ENCODE results near the gene FGGY.

FGGY gene

DNA sequence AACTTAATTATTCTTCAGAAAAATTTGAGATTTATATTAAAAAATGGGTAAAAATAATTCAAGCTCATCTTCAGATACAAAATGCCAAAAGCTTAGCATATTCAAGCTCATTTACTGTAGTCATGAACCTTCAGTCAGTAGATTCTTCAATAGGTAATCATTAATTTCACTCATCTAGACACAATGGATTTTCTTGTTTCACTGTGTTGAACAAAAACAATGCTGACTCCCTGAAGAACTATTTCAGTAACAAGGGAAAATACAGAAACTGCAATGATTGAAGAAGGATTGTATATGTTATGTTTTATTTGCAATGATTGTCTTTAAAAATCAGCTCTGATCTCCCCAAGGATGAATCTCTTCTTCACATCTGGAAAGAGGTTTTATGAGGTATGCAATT lies 508.7 kb downstream of the FGGY start:
- DNase-seq = no peak

Measured in activated T-cell treated with anti-CD3 and anti-CD28 coated beads, Interleukin-2, amount 50 U/mL, for 1 hour (primary cell).